ENCODE measurements around the gene APBB2.

Gene APBB2

DNA sequence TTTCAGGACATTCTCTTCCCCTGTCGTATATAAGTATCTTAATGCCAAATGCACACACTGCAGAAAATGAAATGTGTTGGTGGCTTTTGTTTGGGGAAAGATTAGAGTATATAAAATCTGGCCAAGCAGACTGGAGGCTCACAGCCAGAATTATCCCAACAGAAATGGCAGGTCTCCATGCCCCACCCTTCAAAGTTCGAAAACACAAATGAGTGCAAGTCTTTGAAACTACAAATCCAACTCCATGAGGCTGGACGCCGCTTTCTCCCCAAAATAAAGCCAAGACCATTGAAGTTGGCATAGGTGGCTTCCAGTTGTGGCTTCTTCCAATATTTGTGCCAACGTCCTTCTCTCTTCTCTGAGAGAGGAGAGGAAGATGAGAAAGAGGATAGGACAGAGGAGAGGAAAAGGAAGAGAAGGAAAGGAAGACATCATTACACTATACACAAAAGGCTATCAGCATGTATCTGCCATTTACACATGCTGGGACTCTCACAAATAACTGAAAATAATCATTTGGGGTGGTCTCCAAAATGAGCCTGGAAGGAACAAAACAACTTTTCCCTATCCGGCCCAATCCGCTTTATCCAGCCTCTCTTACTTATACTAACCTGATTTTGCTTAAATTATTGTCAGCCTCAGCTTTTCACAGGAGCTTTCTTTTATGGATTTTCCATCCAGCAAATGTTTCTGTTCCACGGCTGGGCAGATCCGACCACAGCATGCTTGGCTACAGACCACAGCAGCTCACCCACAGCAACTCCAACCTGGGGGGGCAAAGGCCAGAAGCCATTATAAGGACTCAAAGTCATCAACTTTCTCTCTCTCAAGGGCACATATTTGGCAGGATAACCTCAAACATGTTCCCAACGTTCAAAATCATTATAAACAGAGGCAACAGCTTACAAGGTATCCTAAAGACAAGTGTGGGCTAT, 71.7 kb downstream of the APBB2 start:
- Histone ChIP-seq H3K27ac (ENCODE audit: insufficient read depth, low read depth, low read length, poor library complexity, severe bottlenecking) (no peak overlapping the region), H3K4me1 (ENCODE audit: control insufficient read depth, insufficient read depth, low read length) (peaks cover 30% of the 10 kb centered on the region), H3K9me3 (ENCODE audit: control insufficient read depth, low read length) (no peaks in the 10 kb centered on the region), H3K36me3 (ENCODE audit: control insufficient read depth, insufficient read depth, low read length) (no peaks in the 10 kb centered on the region), H3K4me3 (ENCODE audit: insufficient read depth, low read depth, low read length) (no peak overlapping the region), H3K27me3 (ENCODE audit: control insufficient read depth, insufficient read depth, low read length, poor library complexity, severe bottlenecking) (no peaks in the 10 kb centered on the region)
- WGBS, 2 experiments, result 95 to 96% methylated on average over 8 to 10 of the region's 10 CpGs

- WGBS, 2 experiments, result 100% methylated on average over 1 of the region's 1 CpG; no CpG with 5 or more reads in 1 of the 2 experiments
- H3K27ac ChIP-seq (ENCODE audit: insufficient read depth, low read depth, low read length, poor library complexity, severe bottlenecking), result no peak overlapping the region
- no peak overlapping the region for H3K4me3 ChIP-seq (ENCODE audit: insufficient read depth, low read depth, low read length)
- no peaks in the 10 kb centered on the region for H3K27me3 ChIP-seq (ENCODE audit: control insufficient read depth, insufficient read depth, low read length, poor library complexity, severe bottlenecking)
- peaks cover 25% of the 10 kb centered on the region for H3K4me1 ChIP-seq (ENCODE audit: control insufficient read depth, insufficient read depth, low read length)
- H3K36me3 ChIP-seq (ENCODE audit: control insufficient read depth, insufficient read depth, low read length), result no peaks in the 10 kb centered on the region
- no peaks in the 10 kb centered on the region for H3K9me3 ChIP-seq (ENCODE audit: control insufficient read depth, low read length)
Observed at GRCh38 chr4:41141900-41142299, 72.4 kb downstream of the APBB2 start.

- Histone ChIP-seq H3K27me3 (ENCODE audit: control insufficient read depth, insufficient read depth, low read length, poor library complexity, severe bottlenecking) (no peaks in the 10 kb centered on the region), H3K4me1 (ENCODE audit: control insufficient read depth, insufficient read depth, low read length) (peaks cover 12% of the 10 kb centered on the region), H3K4me3 (ENCODE audit: insufficient read depth, low read depth, low read length) (no peak overlapping the region), H3K9me3 (ENCODE audit: control insufficient read depth, low read length) (no peaks in the 10 kb centered on the region), H3K36me3 (ENCODE audit: control insufficient read depth, insufficient read depth, low read length) (no peaks in the 10 kb centered on the region), H3K27ac (ENCODE audit: insufficient read depth, low read depth, low read length, poor library complexity, severe bottlenecking) (no peak overlapping the region)
- 65 to 73% methylated on average over 6 of the region's 6 CpGs for WGBS, 2 experiments
Observed at GRCh38 chr4:41140410-41140809, 73.9 kb downstream of the APBB2 start.

GRCh38 chr4:41137879-41138278, 76.5 kb downstream of the APBB2 start:
- Histone ChIP-seq H3K4me3 (ENCODE audit: insufficient read depth, low read depth, low read length) (no peak overlapping the region), H3K27me3 (ENCODE audit: control insufficient read depth, insufficient read depth, low read length, poor library complexity, severe bottlenecking) (no peaks in the 10 kb centered on the region), H3K27ac (ENCODE audit: insufficient read depth, low read depth, low read length, poor library complexity, severe bottlenecking) (no peak overlapping the region), H3K4me1 (ENCODE audit: control insufficient read depth, insufficient read depth, low read length) (peaks cover 23% of the 10 kb centered on the region), H3K36me3 (ENCODE audit: control insufficient read depth, insufficient read depth, low read length) (no peaks in the 10 kb centered on the region), H3K9me3 (ENCODE audit: control insufficient read depth, low read length) (no peaks in the 10 kb centered on the region)
- 89 to 96% methylated on average over 7 of the region's 7 CpGs for WGBS, 2 experiments

DNA sequence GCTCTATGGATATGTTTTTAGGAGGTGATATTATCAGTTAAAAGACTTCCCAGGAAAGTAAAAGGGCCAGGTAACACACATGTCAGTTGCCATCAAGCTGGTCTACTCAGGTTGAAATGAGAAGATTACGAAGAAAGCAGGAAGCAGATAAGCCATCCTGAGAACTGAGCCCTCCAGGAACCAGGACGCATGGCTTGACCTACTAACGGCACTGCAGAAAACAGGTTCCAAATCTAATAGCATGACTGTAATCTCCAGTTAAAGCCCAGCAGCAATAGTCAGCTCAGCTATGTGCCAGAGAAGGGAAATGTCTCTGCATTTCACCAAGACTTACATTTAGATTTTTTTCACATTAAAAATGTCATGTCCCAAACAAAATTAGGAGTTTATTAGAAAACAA, 77.9 kb downstream of the APBB2 start:
- H3K27ac ChIP-seq (ENCODE audit: insufficient read depth, low read depth, low read length, poor library complexity, severe bottlenecking), result no peak overlapping the region
- 85 to 88% methylated on average over 3 of the region's 3 CpGs for WGBS, 2 experiments
- no peak overlapping the region for H3K4me3 ChIP-seq (ENCODE audit: insufficient read depth, low read depth, low read length)
- H3K4me1 ChIP-seq (ENCODE audit: control insufficient read depth, insufficient read depth, low read length), result peaks cover 23% of the 10 kb centered on the region
- no peaks in the 10 kb centered on the region for H3K36me3 ChIP-seq (ENCODE audit: control insufficient read depth, insufficient read depth, low read length)
- H3K27me3 ChIP-seq (ENCODE audit: control insufficient read depth, insufficient read depth, low read length, poor library complexity, severe bottlenecking), result no peaks in the 10 kb centered on the region
- H3K9me3 ChIP-seq (ENCODE audit: control insufficient read depth, low read length), result no peaks in the 10 kb centered on the region

GRCh38 chr4:41135801-41136200, 78.5 kb downstream of the APBB2 start:
- Histone ChIP-seq H3K36me3 (ENCODE audit: control insufficient read depth, insufficient read depth, low read length) (no peaks in the 10 kb centered on the region), H3K4me1 (ENCODE audit: control insufficient read depth, insufficient read depth, low read length) (peaks cover 23% of the 10 kb centered on the region), H3K27me3 (ENCODE audit: control insufficient read depth, insufficient read depth, low read length, poor library complexity, severe bottlenecking) (no peaks in the 10 kb centered on the region), H3K4me3 (ENCODE audit: insufficient read depth, low read depth, low read length) (no peak overlapping the region), H3K27ac (ENCODE audit: insufficient read depth, low read depth, low read length, poor library complexity, severe bottlenecking) (no peak overlapping the region), H3K9me3 (ENCODE audit: control insufficient read depth, low read length) (no peaks in the 10 kb centered on the region)
- 73 to 78% methylated on average over 2 of the region's 2 CpGs for WGBS, 2 experiments

GRCh38 chr4:41134581-41134980, 79.8 kb downstream of the APBB2 start:
- Histone ChIP-seq H3K27me3 (ENCODE audit: control insufficient read depth, insufficient read depth, low read length, poor library complexity, severe bottlenecking) (no peaks in the 10 kb centered on the region), H3K4me1 (ENCODE audit: control insufficient read depth, insufficient read depth, low read length) (peaks cover 14% of the 10 kb centered on the region), H3K9me3 (ENCODE audit: control insufficient read depth, low read length) (no peaks in the 10 kb centered on the region), H3K4me3 (ENCODE audit: insufficient read depth, low read depth, low read length) (no peak overlapping the region), H3K27ac (ENCODE audit: insufficient read depth, low read depth, low read length, poor library complexity, severe bottlenecking) (no peak overlapping the region), H3K36me3 (ENCODE audit: control insufficient read depth, insufficient read depth, low read length) (no peaks in the 10 kb centered on the region)
- 49 to 54% methylated on average over 2 of the region's 2 CpGs for WGBS, 2 experiments

- no peaks in the 10 kb centered on the region for H3K9me3 ChIP-seq (ENCODE audit: control insufficient read depth, low read length)
- H3K4me3 ChIP-seq (ENCODE audit: insufficient read depth, low read depth, low read length), result no peak overlapping the region
- no peaks in the 10 kb centered on the region for H3K36me3 ChIP-seq (ENCODE audit: control insufficient read depth, insufficient read depth, low read length)
- 80 to 85% methylated on average over 3 of the region's 3 CpGs for WGBS, 2 experiments
- H3K27me3 ChIP-seq (ENCODE audit: control insufficient read depth, insufficient read depth, low read length, poor library complexity, severe bottlenecking), result no peaks in the 10 kb centered on the region
- H3K4me1 ChIP-seq (ENCODE audit: control insufficient read depth, insufficient read depth, low read length), result peaks cover 14% of the 10 kb centered on the region
- H3K27ac ChIP-seq (ENCODE audit: insufficient read depth, low read depth, low read length, poor library complexity, severe bottlenecking), result no peak overlapping the region
Observed at GRCh38 chr4:41133454-41134018, 80.8 kb downstream of the APBB2 start.

- H3K27ac ChIP-seq (ENCODE audit: insufficient read depth, low read depth, low read length, poor library complexity, severe bottlenecking), result no peak overlapping the region
- peaks cover 14% of the 10 kb centered on the region for H3K4me1 ChIP-seq (ENCODE audit: control insufficient read depth, insufficient read depth, low read length)
- 94 to 97% methylated on average over 2 of the region's 2 CpGs for WGBS, 2 experiments
Observed at GRCh38 chr4:41132055-41132683, 82.2 kb downstream of the APBB2 start.

GRCh38 chr4:41129936-41130440, 84.4 kb downstream of the APBB2 start:
- Histone ChIP-seq H3K4me3 (ENCODE audit: insufficient read depth, low read depth, low read length) (no peak overlapping the region), H3K4me1 (ENCODE audit: control insufficient read depth, insufficient read depth, low read length) (peaks cover 14% of the 10 kb centered on the region), H3K9me3 (ENCODE audit: control insufficient read depth, low read length) (no peaks in the 10 kb centered on the region), H3K27ac (ENCODE audit: insufficient read depth, low read depth, low read length, poor library complexity, severe bottlenecking) (no peak overlapping the region), H3K27me3 (ENCODE audit: control insufficient read depth, insufficient read depth, low read length, poor library complexity, severe bottlenecking) (no peaks in the 10 kb centered on the region), H3K36me3 (ENCODE audit: control insufficient read depth, insufficient read depth, low read length) (no peaks in the 10 kb centered on the region)
- 93 to 95% methylated on average over 6 of the region's 6 CpGs for WGBS, 2 experiments

More at GRCh38 chr4:41132055-41132683, 82.2 kb downstream of the APBB2 start:
- H3K9me3 ChIP-seq (ENCODE audit: control insufficient read depth, low read length), result no peaks in the 10 kb centered on the region
- no peak overlapping the region for H3K4me3 ChIP-seq (ENCODE audit: insufficient read depth, low read depth, low read length)
- H3K36me3 ChIP-seq (ENCODE audit: control insufficient read depth, insufficient read depth, low read length), result no peaks in the 10 kb centered on the region
- no peaks in the 10 kb centered on the region for H3K27me3 ChIP-seq (ENCODE audit: control insufficient read depth, insufficient read depth, low read length, poor library complexity, severe bottlenecking)
